GM18526 (cell line): Measurements from ENCODE around the gene ITPR1.

Source experiments
- POLR2A ChIP-seq: IDR thresholded peaks from 3 replicates; pipeline ENCODE4 v1.6.1; 2011; ENCODE audit not compliant: insufficient read length; ENCODE audit errors: extremely low read depth

ITPR1 gene

GRCh38 chr3:4856136-4856535 is 363.0 kb downstream of the ITPR1 start:
- no peak for TF ChIP-seq POLR2A

- TF ChIP-seq POLR2A: no peak
These were observed 363.4 kb downstream of the ITPR1 start for GRCh38 chr3:4856564-4856963.

GRCh38 chr3:4856986-4857385 is 363.8 kb downstream of the ITPR1 start:
- TF ChIP-seq POLR2A: no peak

GRCh38 chr3:4859788-4860187 is 366.6 kb downstream of the ITPR1 start:
- no peak for TF ChIP-seq POLR2A

- no peak for TF ChIP-seq POLR2A
These were observed 369.8 kb downstream of the ITPR1 start for GRCh38 chr3:4862973-4863372.

GRCh38 chr3:4864503-4864902 is 371.4 kb downstream of the ITPR1 start:
- TF ChIP-seq POLR2A: no peak

- TF ChIP-seq POLR2A: no peak
These were observed 372.6 kb downstream of the ITPR1 start for GRCh38 chr3:4865714-4866113.

GRCh38 chr3:4866866-4867265 is 373.7 kb downstream of the ITPR1 start:
- no peak for TF ChIP-seq POLR2A

GRCh38 chr3:4877173-4877787 is 384.1 kb downstream of the ITPR1 start:
- TF ChIP-seq POLR2A: no peak

- no peak for TF ChIP-seq POLR2A
These were observed 387.7 kb downstream of the ITPR1 start for GRCh38 chr3:4880850-4881249.

- no peak for TF ChIP-seq POLR2A
These were observed 389.4 kb downstream of the ITPR1 start for GRCh38 chr3:4882548-4882947.

GRCh38 chr3:4883011-4883410 is 389.9 kb downstream of the ITPR1 start:
- no peak for TF ChIP-seq POLR2A

- TF ChIP-seq POLR2A: no peak
These were observed 391.7 kb downstream of the ITPR1 start for GRCh38 chr3:4884888-4885287.

- TF ChIP-seq POLR2A: no peak
These were observed 392.2 kb downstream of the ITPR1 start for GRCh38 chr3:4885316-4885715.

- TF ChIP-seq POLR2A: no peak
These were observed 393.3 kb downstream of the ITPR1 start for GRCh38 chr3:4886448-4886847.

GRCh38 chr3:4887177-4887576 is 394.0 kb downstream of the ITPR1 start:
- TF ChIP-seq POLR2A: no peak

GRCh38 chr3:4888913-4889846 is 396.0 kb downstream of the ITPR1 start:
- no peak for TF ChIP-seq POLR2A

- TF ChIP-seq POLR2A: no peak
These were observed 396.7 kb downstream of the ITPR1 start for GRCh38 chr3:4889896-4890295.
